ENCODE measurements around the gene ANXA1. TPM values are rescaled to one million over a fixed set of nuclear protein-coding genes. Genes with fewer than 3 reads are reported as not detected.

Gene ANXA1
- total RNA-seq, 1 experiment from 2014 or later = 486 TPM

Other genes with a start within 250 kb of the ANXA1 start
- gene ALDH1A1, start 198.8 kb upstream of the ANXA1 start, total RNA-seq (2021; ENCODE audit: unreplicated experiment) = 0.44 TPM